DMS153 (cell line): ENCODE data around the gene SND1.
A peak's percentile ranks its signal among the peaks of the same experiment; 100 is the strongest.

ENCODE experiments used
- DNase-seq: peaks from one replicate; lab custom pipeline; 2025; lab: John Stamatoyannopoulos, UW

SND1 gene

GRCh38 chr7:127905491-127906330 lies 253.7 kb downstream of the SND1 start:
- DNase-seq: no peak

GRCh38 chr7:127907110-127908040 lies 255.4 kb downstream of the SND1 start:
- DNase-seq: no peak

GRCh38 chr7:127908430-127909258 lies 256.6 kb downstream of the SND1 start:
- no peak for DNase-seq

- DNase-seq: no peak
These were observed 257.6 kb downstream of the SND1 start for GRCh38 chr7:127909424-127910152.

GRCh38 chr7:127910670-127911069 lies 258.7 kb downstream of the SND1 start:
- DNase-seq: no peak

DNA sequence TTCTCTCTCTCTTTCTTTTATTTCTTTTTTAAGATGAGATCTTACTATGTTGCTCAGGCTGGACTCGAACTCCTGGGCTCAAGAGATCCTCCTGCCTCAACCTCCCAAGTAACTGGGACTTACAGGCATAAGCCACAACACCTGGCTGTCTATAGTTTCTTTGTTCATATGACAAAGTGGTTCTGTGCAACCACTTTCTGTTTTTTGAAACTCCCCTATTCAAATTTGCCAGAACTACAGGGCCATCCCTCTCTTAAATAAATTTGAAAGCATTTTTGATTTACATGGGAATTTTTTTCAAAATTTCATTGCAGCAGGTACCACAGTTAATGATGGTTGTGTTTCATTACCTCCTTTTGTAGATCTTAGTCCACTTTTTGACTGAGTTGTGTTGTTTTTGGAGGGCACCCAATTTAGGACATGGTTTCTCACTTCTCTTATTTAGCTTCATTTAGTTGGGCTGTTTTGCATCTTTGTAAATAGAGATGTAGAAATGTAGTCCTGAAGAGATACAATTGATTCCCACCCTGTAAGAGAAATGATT lies 260.0 kb downstream of the SND1 start:
- no peak for DNase-seq

DNA sequence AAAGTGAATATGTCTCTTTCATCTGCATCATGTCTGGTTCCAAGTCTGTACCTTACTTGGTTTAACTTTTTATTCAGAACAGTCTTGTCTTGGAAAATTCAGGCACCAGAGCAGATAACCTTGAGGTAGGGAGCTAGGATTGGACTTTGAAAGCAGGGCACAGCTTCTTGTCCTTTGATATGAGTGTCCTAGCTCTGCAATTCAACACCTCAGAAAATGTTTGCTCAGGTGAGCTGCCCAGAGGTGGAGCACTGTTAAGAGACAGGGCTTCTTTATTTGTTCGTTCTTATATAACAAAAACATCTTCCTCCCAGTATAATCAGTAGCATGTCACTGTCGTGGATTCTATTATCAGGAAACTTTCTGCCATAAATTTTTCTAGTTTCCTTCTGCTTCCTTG lies 260.9 kb downstream of the SND1 start:
- peak; percentile 7 for DNase-seq

DNA sequence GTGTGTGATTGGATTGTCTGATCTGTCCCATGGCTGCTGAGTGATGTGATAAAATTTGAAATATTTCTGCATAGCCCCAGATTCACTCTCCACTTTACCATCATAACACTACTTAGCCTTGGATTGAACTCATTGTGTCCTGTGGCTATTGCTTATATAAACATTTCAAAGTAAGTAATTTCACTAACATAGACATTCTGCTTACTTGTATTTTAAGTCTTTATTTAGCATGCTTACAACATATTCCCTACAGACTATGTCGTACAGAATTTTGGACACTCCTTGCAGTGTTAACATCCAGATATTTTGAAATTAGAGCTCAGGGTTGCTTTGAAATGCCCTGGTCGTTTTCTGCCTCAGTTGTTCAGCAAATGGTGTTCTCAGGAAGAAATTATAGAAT lies 261.7 kb downstream of the SND1 start:
- no peak for DNase-seq

- no peak for DNase-seq
These were observed 262.7 kb downstream of the SND1 start for GRCh38 chr7:127914693-127915092.

DNA sequence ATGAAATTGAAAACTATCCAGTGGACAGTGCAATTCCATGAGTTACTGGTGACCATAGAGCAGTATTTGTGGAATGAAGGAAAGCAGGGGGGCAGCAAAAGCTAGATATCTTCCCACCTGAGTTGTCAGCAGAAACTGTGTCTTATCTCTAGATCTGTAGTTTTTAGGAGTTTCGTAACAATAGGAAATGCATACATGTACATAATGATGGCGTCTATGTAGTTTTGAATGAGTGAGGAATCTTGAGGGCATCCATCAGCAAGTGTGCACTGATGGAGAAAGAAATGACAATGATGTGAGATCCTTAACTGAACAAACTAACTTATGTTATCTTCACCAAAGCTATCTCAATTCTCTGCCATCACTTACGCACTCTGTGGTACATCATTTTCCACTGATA lies 264.7 kb downstream of the SND1 start:
- no peak for DNase-seq

GRCh38 chr7:127918130-127918529 lies 266.1 kb downstream of the SND1 start:
- no peak for DNase-seq

DNA sequence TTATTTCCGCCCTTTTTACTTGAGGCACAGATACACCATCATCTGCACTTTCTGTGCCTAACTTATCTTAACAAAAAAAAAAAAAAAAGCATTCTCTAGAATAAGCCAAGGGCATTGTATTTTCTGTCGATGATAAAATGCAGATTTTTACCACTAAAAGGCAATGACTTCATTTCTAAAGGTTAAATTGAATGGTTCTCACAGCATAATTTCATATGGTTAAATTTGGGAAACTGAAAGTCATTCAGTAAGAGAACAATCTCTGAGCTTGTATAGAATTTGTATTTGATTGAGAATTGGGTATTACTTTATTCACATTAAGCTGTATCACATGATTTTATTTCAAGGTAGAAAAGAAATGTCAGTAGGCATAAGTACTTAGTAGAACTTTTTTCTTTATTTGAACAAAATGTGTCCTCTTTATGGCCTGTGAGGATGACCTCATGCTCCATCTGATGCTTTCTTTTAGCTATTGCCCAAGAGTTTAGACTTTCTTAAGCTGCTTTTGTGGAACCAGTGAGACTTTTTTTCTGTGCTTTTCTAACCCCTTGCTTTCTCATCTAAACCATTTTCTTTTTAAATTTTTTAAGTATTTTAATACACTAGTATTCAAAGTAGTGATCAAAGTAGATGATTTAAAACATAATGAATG lies 268.9 kb downstream of the SND1 start:
- no peak for DNase-seq

- DNase-seq: no peak
These were observed 270.7 kb downstream of the SND1 start for GRCh38 chr7:127922656-127923055.

DNA sequence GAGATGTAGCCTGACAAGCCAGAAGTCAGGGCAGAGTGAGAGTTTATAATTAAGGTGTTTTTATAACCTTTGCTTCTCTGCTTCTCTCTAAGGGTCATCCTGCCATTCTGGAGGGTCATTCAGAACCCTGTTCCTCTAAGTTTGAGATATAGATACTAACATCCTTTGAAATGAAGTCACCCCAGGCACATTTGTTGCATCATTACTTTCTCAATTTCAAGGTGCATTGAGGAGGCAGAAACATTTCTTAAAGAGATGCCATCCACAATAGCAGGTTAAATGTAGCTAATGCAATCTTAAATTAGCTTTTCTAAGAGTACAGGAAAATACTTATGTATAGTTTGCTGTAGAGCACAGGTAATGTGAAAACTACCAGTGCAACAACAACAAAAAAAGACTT lies 272.9 kb downstream of the SND1 start:
- DNase-seq: no peak

GRCh38 chr7:127927348-127927696 lies 275.3 kb downstream of the SND1 start:
- no peak for DNase-seq

- DNase-seq: no peak
These were observed 276.2 kb downstream of the SND1 start for GRCh38 chr7:127928222-127928621.

- no peak for DNase-seq
These were observed 276.9 kb downstream of the SND1 start for GRCh38 chr7:127928852-127929251.

GRCh38 chr7:127930341-127931328 lies 278.6 kb downstream of the SND1 start:
- DNase-seq: no peak

DNA sequence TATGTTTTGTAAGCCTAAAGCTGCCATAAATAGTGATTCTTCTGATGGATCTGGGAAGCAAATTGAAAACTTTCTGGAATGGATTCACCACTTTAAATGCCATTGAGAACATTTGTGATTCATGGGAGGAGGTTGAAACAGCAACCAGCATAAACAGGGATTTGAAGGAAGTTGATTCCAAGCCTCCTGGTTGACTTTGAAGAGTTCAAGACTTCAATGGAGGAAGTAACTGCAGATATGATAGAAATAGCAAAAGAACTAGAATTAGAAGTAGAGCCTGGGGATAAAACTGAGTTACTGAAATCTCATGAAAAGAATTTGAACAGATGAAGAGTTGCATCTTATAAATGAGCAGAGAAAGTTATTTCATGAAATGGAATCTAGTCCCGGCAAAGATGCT lies 280.1 kb downstream of the SND1 start:
- no peak for DNase-seq
